ENCODE results near the gene FAM76B. TPM values are rescaled to one million over a fixed set of nuclear protein-coding genes. Genes with fewer than 3 reads are reported as not detected.
A peak's percentile ranks its signal among the peaks of the same experiment; 100 is the strongest.

FAM76B gene
- polyA plus RNA-seq, 3 donors: 7.8 to 46.6 (median 8.2) TPM

- no peaks in the 10 kb centered on the region for H3K27me3 ChIP-seq (ENCODE audit: control insufficient read depth in 2 of 2, insufficient read depth in 2 of 2, low read length in 2 of 2)
- Mint-ChIP-seq H3K4me3 (no peak overlapping the region), H3K36me3 (no peaks in the 10 kb centered on the region), H3K9me3 (peaks cover 0 to 5% (median 3%) of the 10 kb centered on the region in 7 donors), H3K27me3 (ENCODE audit: low read depth in 3 of 3) (peaks cover 0 to 5% (median 0%) of the 10 kb centered on the region in 3 donors), H3K4me1 (peaks cover 11% of the 10 kb centered on the region), H3K27ac (no peak overlapping the region)
- no peak overlapping the region for H3K9ac ChIP-seq (ENCODE audit: insufficient read depth, low read length, poor library complexity, severe bottlenecking)
- H2AFZ ChIP-seq (ENCODE audit: insufficient read depth, low read depth, low read length, poor library complexity, severe bottlenecking): peak overlapping the region; percentile 1
- no peak overlapping the region for H3K4me3 ChIP-seq (replicated peaks in 1 of 3; ENCODE audit: low read depth in 2 of 3, low read length in 3 of 3)
- DNase-seq: no peak
- no CpG with 5 or more reads among the region's 4 CpGs for WGBS (ENCODE audit: insufficient coverage)
- H4K20me1 ChIP-seq (ENCODE audit: insufficient read depth, low read length): no peaks in the 10 kb centered on the region
- H3K9me3 ChIP-seq (replicated peaks in 1 of 2; ENCODE audit: control insufficient read depth in 1 of 2, insufficient read depth in 1 of 2, low read length in 2 of 2): no peaks in the 10 kb centered on the region
- intact Hi-C loops (cut with micrococcal nuclease): no loop called here
- H3K79me2 ChIP-seq (ENCODE audit: insufficient read depth, low read length): no peaks in the 10 kb centered on the region
- no peak overlapping the region for H3K27ac ChIP-seq (ENCODE audit: low read depth in 1 of 2, low read length in 2 of 2)
- no peak overlapping the region for H3K4me2 ChIP-seq (replicated peaks; ENCODE audit: extremely low read depth, low read length, poor library complexity, severe bottlenecking)
- no peaks in the 10 kb centered on the region for H3K36me3 ChIP-seq (replicated peaks in 1 of 2; ENCODE audit: control insufficient read depth in 1 of 2, insufficient read depth in 2 of 2, low read length in 2 of 2)
- no peak for TF ChIP-seq CTCF (IDR thresholded peaks at IDR 0.05)
- no peaks in the 10 kb centered on the region for H3K4me1 ChIP-seq (ENCODE audit: control insufficient read depth in 1 of 2, insufficient read depth in 2 of 2, low read length in 2 of 2)
Observed at GRCh38 chr11:95734009-95734572, 55.5 kb downstream of the FAM76B start.

DNA sequence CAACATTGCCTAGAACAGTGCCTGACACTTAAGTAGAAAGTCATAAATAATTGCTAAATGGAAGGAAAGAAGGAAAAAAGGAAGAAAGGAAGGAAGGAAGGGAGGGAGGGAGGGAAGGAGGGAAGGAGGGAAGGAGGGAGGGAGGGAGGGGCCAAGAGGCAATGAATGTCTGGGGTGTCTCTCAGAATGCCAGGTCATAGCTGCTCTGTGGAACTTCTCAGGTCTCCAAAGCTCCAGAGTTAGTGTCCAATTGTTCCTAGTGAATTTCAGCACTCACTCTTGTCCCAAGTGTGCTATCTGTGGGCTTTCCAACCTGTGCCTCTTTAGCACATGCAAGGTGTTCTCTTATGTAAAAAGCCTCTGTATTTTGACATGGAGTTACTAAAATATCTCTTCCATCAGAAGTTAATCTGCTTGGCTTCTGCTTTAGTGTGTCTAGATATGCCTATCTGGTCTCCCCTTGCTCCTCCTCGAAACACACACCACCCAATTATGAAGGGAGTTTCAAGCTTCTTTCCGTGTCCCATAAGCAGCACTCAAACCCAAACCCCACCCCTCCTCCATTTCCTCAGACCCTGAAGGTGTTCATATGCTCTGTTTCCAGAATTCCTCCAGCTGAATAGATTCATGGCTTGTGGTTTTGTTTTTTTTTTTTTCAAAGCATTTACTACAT lies 56.5 kb downstream of the FAM76B start:
- Histone ChIP-seq H2AFZ (ENCODE audit: insufficient read depth, low read depth, low read length, poor library complexity, severe bottlenecking) (no peak overlapping the region), H3K4me1 (ENCODE audit: control insufficient read depth in 1 of 2, insufficient read depth in 2 of 2, low read length in 2 of 2) (no peaks in the 10 kb centered on the region), H3K79me2 (ENCODE audit: insufficient read depth, low read length) (no peaks in the 10 kb centered on the region), H4K20me1 (ENCODE audit: insufficient read depth, low read length) (no peaks in the 10 kb centered on the region), H3K4me2 (replicated peaks; ENCODE audit: extremely low read depth, low read length, poor library complexity, severe bottlenecking) (no peak overlapping the region), H3K4me3 (replicated peaks in 1 of 3; ENCODE audit: low read depth in 2 of 3, low read length in 3 of 3) (no peak overlapping the region), H3K9me3 (replicated peaks in 1 of 2; ENCODE audit: control insufficient read depth in 1 of 2, insufficient read depth in 1 of 2, low read length in 2 of 2) (no peaks in the 10 kb centered on the region), H3K36me3 (replicated peaks in 1 of 2; ENCODE audit: control insufficient read depth in 1 of 2, insufficient read depth in 2 of 2, low read length in 2 of 2) (no peaks in the 10 kb centered on the region), H3K27me3 (ENCODE audit: control insufficient read depth in 2 of 2, insufficient read depth in 2 of 2, low read length in 2 of 2) (no peaks in the 10 kb centered on the region), H3K27ac (ENCODE audit: low read depth in 1 of 2, low read length in 2 of 2) (no peak overlapping the region), H3K9ac (ENCODE audit: insufficient read depth, low read length, poor library complexity, severe bottlenecking) (no peak overlapping the region)
- intact Hi-C loops (cut with micrococcal nuclease): no loop called here
- no peak for DNase-seq
- H3K4me3 Mint-ChIP-seq: no peak overlapping the region
- TF ChIP-seq CTCF (IDR thresholded peaks at IDR 0.05): no peak
- H3K36me3 Mint-ChIP-seq: no peaks in the 10 kb centered on the region
- peaks cover 0 to 5% (median 0%) of the 10 kb centered on the region in 3 donors for H3K27me3 Mint-ChIP-seq (ENCODE audit: low read depth in 3 of 3)
- WGBS (ENCODE audit: insufficient coverage): no CpG with 5 or more reads among the region's 2 CpGs
- H3K27ac Mint-ChIP-seq: no peak overlapping the region
- peaks cover 11% of the 10 kb centered on the region for H3K4me1 Mint-ChIP-seq
- peaks cover 0 to 5% (median 3%) of the 10 kb centered on the region in 7 donors for H3K9me3 Mint-ChIP-seq
